Stimulated activated CD8-positive, alpha-beta memory T cell treated with anti-CD3 and anti-CD28 coated beads, Interleukin-4, amount 100 ng/mL, for 24 hours (primary cell): ENCODE data around the gene PKIB.
"Not testable (repeated sequence)": the region's sequence is repeated elsewhere in the genome, so short reads cannot be mapped to it uniquely, and the experiment has no call there.

Experiments used
- DNase-seq: peaks from one replicate; pipeline ENCODE4 v3.0.0-alpha.2; 2020; ENCODE audit warnings: low read depth

PKIB gene

DNA sequence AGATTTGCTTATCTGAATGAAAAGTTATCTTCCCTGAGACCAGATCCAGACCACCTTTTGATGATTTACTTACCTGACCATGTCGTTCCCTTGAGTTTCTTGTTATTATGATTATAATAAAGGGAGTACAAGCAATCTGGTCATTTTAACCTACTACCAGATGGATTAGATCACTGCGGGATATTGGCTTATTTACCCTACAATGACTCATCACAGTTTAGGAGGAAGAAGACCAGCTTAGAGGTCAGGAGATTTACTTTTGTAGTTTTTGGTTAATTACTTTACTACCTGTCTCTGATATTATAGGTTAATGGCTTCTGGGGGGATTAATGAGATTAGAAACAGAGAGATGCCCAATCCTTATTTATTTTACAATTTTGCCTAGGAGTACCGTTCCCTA, 10.7 kb downstream of the PKIB start:
- no peak for DNase-seq

DNA sequence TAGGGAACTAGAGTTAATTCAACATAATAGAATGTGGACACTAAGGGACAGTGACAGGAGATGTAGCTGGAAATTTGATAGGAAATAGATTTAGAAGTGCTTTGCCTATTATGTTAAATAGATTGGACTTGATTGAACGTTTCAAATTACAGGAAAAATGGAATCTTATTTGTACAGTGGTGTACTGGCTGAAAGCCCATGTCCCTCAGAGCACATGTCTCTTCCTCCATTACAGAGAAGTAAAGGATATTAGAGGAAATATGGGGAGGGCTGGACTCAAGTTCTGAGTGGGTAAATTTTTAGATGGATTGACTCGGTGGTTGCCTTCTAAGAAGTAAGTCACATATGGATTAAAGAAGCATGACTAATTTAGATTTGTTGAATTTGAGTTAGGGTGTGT, 11.4 kb downstream of the PKIB start:
- no peak for DNase-seq

DNA sequence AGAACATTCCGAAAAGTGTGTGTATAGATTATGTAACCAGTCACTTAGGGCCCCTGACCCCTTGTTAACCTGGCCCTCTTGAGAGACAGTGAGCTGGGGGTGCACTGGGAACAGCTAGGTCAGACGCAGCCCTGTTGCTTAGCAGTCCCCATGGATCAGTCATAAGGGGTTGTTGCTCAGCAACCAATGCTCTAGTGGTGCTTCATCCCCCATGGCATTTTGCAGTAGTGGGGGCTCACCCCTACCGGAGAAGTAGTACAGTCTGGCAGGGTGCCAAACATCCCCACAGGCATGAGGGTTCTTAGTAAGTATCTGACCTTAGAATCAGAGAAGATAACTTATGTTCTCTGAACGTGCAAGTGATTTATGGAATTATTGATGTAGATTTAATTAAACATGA, 12.3 kb downstream of the PKIB start:
- DNase-seq, result no peak

DNA sequence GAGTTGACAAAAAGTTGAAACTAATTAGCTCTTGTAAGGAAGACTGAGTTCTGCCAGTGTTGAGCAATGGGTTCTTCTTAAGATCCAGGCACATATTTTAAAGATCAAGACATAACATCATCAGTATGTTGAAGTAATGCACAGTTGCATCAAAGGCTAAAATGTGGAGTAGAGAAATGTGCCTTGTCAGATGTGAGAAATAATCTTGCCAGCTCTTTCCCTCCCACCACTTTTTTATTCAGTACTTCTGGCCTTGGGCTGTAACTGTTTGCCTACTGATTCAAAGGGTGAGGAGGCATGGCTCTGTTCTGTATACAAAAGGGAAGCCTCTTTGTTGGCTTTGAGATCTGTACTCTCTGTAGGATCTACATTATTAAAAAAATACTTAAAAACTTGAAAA, 13.1 kb downstream of the PKIB start:
- no peak for DNase-seq

DNA sequence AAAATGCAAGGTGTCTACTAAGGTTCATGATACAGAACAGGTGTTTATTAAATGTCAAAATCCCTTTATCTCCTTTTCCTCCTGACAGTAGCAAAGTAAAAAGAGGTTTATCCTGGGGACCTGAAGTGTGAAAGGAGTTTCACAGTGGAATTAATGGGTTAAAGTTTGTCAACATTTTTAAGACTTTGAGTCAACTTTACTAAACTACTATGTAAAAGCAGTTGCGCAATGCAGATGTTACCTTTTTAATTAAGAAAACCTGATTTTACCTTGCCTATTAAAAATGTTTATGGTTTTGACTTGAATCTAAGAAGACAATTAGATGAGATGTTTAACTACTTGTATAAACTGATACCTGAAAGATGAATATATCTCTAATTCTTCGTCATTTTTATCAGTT, 14.6 kb downstream of the PKIB start:
- DNase-seq, result no peak

DNA sequence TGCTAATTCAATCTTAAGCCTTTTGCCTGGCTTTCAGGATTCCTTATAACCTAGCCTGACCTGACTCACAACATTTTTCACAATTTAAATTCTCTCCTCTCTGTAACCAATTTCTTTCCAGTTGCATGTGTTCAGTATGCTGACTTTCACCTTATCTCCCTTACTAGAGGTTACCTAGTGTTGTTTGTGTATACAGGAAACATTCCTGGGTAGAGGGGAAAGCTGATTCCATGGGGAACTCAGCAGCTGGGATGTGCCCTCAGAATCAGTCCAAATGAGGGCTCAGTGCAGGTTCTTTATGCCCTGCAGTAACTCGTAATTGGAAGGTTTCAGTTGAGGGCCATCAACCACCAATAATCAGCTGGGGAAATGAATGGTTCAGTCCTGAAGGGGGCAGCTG, 18.5 kb downstream of the PKIB start:
- DNase-seq, result no peak

DNA sequence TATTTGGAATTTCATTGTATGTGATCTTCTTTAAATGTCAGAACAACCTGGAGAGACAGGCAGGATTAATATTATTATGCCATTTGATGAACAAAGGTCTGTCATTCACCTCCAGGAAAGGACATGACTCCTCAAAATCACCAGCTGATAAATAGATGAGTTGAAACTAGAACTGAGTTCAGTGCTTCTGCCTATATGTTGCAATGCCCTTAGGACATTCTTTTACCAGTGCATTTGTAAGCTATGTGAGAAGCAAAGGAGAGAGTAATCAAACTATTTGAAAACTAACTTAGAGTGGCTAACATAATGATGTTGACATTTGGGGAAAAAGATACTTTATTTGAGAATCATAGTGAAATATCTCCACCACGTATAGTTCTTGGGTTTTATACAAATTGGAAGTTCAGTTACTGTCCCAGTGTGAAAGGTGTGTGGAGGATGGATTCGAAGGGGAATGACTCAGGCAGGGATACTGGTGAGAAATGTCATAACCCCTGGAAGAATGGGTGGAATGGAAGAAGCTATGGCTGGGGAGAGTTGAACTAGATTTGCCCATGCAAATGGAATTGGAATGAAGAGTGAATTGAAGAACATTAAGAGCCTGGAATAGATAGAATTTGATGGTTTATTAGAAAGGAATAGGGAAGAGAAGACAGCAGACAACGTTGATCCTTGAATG, 21.5 kb downstream of the PKIB start:
- no peak for DNase-seq

DNA sequence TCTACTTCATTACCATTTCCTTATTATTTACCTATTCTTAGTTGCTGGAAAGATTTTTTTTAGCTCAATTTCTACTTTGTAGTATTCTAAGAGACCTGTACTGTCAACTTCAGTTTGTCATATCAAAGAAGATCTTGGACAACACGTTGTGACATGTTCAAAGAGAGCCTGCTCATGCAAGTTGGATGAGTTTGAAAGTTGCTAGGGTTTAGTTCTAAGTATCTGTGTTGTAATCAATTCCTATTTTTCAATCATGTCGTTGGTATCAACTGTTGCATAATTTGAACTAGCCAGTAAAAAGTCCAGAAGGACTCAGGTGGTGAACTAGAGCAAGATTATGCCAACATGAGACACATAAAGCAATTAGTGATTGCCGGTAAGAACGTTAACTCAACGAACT, 30.2 kb downstream of the PKIB start:
- DNase-seq, result no peak

DNA sequence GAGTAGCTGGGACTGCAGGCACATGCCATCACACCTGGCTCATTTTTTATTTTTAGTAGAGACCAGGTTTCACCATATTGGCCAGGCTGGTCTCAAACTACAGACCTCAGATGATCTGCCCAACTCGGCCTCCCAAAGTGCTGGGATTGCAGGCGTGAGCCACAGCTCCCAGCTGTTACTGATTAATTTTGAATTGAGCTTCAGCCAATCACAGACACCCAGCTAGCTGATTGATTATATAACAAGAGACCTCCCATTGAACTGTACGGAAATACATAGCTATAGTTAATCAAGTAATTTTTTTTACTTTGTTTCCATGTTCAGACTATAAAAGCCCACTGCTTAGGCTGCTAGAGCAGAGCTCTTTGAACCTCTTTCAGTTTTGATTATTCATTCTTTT, 31.6 kb downstream of the PKIB start:
- DNase-seq, result no peak

DNA sequence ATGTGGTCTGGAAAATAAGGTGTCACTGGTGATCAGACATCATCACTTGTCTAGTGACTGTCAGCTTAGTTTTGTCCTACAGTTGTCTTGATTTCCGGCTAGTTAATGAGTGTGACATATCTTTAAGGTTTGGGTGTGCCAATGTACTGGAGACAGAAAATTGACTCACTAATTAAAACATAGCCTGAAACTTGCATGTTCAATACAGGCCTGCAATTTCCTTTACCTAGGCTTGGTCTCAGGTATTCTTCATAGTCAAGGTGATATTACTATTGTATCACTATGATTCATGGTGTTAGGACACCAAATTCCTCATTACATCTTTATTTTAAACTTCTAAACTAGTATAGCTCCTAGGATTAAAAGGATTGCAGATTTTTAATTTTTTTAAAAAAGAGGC, 32.4 kb downstream of the PKIB start:
- DNase-seq, result not testable (repeated sequence)

DNA sequence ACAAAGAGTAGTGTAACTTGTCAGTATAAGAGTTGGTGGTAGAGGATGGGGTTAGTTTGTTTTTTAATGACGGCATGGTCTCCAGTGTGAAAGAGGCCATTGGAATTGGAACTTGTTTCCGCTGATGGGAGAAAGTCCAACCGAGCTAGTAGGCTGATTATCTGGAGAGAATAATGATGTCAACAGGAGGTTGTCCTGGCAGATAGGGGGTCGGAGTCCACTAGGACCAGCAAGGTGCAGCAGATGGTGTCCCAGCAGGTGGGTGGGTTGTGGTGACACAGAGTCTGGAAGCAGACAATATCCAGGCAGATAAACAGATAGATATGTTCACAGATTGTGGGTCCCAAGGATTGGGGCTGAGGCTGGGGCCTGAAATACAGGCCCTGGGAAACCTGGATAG, 35.1 kb downstream of the PKIB start:
- no peak for DNase-seq

DNA sequence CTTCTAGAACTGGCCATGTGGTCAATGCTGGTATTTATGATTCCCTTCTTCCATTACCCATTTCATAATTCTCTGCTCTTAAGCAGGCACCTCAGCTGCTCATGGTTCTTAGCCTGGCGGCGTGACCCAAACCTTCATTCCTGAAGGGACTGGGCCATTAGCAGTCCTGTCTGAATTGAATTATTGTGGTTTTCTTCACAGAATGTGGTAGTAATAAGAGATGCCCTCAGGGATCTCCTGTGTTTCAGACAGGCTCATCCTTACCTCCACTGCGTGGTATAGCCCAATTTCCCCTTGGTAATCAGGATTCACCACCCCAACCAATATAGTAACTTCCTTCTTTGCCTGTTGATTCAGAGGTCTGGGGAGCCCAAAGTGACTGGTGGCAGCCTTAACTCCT, 37.6 kb downstream of the PKIB start:
- no peak for DNase-seq

DNA sequence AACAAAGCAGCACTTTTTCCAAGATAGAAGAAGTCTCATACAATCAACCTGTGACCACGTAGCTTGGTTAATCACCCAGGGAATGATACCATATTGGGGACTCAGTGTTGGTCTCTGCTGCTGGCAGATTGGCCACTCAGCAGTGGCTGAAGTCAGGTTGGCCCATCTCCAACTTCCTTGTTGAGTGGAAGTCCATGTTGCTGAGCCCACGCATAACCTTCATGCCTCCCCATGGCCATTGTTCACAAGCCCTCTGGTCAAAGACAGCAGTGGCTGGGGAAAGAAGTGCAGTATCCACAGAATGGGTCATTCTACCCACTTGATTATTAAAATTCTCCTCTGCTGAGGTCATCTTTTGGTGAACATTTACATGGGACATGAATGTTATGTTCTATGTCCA, 38.5 kb downstream of the PKIB start:
- no peak for DNase-seq

DNA sequence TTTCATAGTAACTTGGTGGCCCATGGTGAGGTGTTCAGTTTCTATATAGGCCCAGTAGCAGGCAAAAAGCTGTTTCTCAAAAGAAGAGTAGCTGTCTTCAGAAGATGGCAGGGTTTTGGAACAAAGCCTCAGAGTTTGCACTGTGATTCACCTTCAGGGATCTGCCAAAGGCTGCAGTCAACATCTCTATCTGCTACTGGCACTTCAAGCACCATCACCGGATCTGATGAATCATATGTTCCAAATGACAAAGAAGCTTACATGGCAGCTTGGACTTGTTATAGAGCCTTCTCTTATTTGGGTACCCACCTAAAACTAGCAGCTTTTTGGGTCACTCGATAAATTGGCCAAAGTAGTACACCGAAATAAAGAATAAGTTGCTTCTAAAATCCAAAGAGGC, 39.5 kb downstream of the PKIB start:
- no peak for DNase-seq

DNA sequence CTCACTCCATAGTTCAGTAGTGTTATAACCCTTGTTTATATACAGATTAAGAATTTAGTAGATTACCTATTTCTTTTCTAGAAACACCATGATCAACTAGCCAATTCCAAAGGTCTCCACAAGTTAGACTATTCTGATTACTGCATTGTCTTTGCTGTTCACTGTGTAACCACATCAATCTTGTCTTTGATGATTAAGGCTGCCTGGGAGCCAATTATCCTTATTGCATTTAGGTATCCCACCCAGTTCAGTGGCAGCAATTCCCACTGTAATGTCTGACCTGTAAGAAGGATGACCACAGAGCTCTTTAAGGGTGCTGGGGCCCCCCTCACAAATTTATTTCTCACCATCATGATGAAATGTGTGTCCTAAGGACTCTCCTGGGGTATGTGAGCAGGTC, 40.2 kb downstream of the PKIB start:
- no peak for DNase-seq

DNA sequence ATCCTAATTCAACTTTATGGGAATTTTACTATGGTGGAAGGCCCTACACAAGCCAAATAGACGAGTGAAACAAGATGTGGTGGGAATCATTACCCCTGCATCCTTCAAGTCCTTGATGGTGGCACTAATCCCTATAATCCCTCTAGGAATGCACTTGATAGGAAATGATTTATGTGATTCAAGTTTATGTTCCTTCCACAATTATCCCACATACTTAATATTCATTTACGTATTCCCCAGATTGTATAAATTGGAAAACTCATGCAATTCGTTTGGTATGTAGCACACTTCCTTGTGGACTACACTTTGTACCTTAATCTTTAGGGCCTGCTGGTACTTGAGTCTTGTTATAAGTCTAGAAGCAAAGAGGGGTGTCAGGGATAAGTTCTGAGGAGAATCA, 40.8 kb downstream of the PKIB start:
- no peak for DNase-seq

DNA sequence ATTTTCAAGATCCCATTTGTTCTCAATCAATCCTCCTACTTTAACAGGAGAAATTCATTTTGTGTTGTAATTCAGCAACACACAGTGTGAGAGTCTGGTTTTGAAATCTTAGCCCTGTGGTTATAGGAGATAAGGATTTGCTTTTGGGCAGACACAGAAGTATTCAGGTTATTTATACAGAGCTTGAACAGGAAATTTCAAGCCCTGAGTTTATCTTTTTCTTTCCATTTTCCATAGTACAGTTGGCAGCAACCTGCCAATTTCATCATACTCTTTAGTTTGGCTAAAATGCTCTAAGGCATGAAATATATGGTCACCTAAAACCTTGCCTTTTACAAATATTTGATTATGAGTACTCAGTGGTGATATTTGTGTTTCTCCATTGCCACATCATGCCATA, 41.4 kb downstream of the PKIB start:
- DNase-seq, result no peak

DNA sequence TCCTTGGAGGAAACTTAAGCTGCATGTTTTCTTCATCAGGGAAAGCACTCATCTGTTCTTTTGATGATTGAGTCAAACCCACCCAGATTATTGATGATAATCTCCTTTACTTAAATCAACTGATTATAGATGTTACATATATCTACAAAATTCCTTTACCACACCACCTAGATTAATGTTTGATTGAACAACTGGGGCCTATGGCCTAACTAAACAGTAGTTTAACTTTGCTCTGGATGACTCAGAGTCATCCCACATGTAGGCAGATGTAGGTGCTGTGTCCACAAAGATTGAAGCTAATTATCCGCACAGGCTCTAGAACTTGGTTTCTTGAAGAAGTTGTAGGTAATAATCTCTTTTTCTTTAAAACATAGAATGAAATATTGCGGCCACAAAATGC, 42.2 kb downstream of the PKIB start:
- no peak for DNase-seq

DNA sequence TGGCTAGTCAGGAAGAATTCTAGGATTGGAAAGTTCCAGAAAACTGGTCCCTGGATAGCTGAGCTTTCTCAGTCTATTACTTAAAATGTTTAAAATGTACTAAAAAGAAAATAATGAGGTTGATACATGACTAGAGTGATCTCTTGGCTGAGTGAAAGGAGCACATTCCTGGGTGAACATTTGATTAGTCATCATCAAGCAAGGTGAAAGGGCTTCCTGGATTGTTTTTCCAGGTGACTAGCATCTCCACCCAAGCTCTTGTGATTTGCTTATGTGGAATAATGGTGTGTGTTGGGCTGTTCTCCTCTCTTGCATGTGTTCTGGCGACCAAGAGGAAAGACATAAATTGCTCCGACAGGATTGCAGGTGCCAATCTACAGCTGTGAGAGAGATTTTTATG, 42.9 kb downstream of the PKIB start:
- no peak for DNase-seq

DNA sequence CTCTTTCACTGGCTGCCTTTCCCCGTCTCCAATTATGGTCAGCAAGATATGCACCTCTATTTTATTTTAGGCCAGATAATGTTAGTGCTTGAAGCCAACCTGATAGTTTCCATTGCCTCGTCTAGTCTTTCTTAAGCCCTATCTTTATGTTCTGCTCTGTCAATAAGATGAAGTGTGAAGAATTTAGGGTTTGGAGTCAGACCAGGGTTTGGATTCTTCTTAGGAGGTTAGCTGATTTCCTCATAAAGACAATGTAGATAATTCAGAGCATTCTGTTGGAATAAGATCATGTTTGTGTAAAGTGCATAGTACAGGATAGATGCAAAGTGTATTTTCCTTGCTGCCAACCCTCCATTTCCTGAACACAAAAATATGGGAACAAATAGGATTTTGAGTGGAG, 43.8 kb downstream of the PKIB start:
- no peak for DNase-seq

DNA sequence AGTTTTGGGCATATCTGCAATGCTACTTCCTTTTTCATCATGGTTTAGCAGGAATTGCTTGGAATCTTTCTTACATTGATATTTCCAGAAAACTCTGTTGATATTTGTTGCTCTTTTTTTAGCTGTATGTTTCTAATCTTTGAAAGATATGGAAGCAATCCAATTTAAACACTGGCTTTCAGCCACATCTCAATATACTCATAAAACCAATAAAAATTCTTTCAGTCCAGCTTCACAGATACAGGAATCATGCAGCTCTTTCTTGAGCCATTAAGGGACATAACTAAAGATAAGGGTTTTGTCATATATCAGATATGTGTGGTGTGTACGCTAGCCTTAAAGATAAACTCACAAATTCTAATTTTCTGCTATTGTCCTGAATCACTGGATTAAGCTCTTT, 47.4 kb downstream of the PKIB start:
- no peak for DNase-seq

DNA sequence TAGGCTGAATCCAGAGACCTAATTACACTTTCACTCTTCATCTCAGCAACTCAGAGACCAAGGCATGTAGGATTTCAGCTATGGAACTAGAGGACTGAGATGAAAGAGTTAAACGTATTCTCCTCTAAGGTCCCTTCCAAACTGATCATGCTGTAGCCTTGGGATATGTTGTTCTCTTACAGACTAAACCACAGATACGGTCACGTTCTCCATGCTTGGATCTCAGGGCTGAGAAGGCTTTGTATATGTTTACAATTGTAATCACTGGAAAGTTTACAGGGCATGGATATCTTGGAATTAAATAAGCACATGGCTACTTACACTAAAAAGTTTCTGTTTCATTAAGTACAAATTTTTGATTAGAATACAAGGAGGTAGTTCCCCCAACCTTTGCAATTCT, 50.1 kb downstream of the PKIB start:
- no peak for DNase-seq

DNA sequence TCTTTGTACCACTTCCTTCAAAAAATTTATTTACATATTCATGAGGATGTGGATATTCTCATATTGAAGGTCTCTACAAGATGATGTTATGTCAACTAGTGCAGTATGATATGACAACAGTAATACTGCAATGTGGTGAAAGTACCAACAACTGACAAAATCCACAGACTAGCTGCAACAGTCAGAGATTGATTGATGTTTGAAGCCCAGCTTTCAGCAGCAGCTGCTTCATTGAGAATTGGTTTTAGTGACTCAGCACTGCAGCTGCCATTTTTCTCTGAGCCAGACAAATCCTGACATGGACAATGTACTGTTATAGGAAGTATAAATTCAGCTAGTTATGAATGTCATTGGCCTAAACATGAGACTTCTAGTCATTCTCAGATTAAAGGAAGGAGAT, 53.8 kb downstream of the PKIB start:
- DNase-seq, result no peak

DNA sequence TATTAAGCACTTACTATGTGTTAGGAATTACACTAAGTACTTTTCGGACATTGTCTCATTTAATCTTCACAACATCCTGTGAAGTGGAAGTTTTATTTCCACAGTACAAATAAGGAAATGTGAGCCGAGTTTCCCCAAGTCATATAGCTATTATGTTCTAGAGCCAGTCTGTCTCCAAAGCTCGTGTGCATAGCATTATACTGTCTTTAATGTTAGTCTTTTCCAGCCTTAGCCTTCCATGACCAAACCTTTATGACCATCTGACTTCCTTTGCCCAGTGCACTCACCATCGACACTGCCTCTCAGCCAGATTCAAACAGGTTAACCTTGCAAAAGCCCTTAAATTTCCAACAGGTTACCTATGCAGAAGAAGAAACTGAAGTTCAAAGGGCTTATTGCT, 55.7 kb downstream of the PKIB start:
- DNase-seq, result no peak

DNA sequence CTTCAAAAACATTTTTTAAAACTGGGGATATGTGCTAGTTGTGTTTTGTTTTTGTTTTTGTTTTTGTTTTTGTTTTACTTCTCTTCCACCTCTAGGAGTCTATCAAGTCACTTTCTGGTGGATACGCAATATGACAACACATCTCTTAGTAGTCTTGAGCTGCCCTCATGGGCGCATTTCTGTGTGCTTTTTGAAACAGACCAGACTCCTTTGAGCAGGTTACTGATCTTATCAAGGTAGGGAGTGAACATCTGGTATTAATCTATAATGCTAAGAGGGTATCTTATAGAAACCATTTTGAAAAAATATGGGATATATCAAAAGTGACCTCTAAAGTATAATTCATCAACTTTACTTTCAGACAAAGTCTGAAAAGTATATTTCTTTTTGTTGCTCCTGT, 56.2 kb downstream of the PKIB start:
- DNase-seq, result no peak
